GM18499 (cell line): Measurements from ENCODE around the gene PSMD6.

Source experiments
- ATAC-seq: cut with Tn5 transposase; IDR thresholded peaks from one replicate; pipeline ENCODE4 v1.9.1; 2021; ENCODE audit warnings: moderate number of reproducible peaks; ENCODE audit not compliant: insufficient read depth, unreplicated experiment

Gene PSMD6

GRCh38 chr3:63980830-63981498 lies 42.3 kb downstream of the PSMD6 start:
- ATAC-seq = no peak

- no peak for ATAC-seq
Observed at GRCh38 chr3:63980019-63980418, 43.3 kb downstream of the PSMD6 start.

DNA sequence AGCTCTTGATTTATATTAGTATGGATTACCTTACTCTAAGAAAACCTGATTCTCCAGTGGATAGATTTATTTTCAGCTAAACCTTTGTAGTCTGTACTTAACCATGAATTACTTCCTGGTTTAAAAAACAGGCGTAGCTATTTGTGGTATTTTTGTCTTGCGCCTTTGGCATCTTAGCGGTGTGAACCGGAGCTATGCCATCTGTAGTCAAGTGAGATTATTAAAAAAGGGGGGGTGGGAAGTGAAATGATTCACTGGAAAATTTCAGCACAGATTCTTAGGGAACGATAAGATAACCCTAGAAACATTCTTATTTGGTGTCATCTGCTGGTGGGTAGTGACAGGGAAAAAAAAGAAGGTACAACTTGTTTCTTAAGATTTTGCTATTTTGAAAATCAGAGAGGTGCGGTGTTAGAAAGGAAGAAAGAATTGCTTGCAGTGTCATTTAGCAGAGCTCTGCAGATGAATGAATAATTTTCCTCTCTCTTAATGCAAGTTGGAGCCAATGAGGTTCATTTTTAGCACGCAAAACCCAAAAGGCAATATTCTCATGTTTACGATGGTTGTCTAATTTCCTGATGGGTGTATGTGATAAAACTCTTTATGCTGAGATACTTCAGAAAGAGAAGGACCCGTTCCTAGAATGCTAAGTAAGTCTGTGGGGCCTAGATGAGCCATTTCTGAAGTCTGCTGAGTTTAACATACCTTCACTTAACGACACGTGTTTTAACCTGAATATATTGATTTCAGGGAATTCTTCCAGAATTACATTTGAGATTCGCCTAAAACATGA lies 44.0 kb downstream of the PSMD6 start:
- no peak for ATAC-seq

- no peak for ATAC-seq
Observed at GRCh38 chr3:63977893-63978292, 45.4 kb downstream of the PSMD6 start.

DNA sequence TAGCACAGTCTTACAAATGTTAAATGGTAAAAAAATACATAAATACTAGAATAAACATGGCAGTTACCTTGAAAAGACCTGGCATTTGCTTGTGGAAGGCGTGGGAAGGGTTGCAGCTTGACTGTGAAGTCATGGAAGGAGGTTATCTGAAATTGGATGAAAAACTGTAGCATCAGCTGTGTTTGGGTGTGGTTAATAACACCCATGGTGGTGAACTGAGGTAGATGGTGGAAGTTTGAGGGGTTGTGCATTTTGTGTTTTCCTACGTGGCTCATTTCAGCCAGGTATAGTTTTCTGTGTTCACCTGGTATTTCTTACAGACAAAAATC lies 46.5 kb downstream of the PSMD6 start:
- no peak for ATAC-seq

DNA sequence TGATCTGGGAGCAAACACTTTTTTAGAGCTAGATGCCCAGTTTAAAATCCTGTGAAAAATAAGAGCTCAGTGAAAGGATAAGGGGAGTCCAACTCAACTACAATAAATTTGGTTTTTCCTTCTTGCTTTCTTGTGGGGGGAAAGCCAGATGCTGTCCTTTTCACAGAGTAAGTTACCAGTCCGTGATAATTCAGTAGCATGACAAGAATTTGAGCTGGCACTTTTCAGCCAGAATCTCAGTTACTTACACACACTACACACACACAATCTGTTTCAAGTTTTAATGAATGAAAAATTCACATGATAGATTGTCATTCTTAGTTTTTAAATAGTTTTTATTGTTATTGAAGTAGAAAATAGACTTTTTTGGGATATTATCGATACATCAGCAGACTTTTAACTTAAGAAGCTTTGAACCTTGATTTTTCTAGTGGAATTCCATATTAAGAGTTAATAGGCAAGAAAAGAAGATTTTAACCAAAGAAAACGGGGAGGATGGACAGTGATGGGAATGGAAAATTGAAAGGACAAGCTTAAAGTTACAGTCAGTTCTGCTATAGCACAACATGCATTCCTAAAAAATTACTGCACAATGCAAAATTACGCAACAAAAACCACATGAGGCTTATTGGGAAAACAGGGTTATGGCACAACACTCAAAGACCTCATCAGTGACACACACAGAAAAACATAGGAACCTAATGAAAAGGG lies 47.0 kb downstream of the PSMD6 start:
- ATAC-seq = no peak

- no peak for ATAC-seq
Observed at GRCh38 chr3:63975723-63976122, 47.6 kb downstream of the PSMD6 start.

- ATAC-seq = no peak
Observed at GRCh38 chr3:63974451-63974850, 48.8 kb downstream of the PSMD6 start.

DNA sequence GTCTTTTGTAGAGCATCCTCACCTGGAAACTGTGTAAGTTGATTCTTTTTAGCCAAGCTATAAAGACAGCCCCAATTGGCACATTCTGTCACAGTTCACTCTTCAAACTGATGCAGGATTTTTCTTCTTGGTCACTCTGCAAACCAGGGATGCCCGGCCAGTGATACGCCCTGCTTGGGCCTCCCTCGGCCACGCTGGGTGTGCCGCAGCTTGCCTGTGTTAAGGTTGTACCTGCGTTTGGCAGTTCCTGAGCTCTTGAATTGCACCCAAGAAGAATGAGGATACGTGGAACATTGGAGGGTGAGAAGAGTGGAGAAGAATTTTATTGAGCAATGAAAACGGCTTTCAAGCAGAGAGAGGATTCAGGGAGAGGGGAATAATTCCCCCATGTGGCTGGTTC lies 49.9 kb downstream of the PSMD6 start:
- no peak for ATAC-seq

GRCh38 chr3:63972987-63973386 lies 50.3 kb downstream of the PSMD6 start:
- ATAC-seq = no peak

DNA sequence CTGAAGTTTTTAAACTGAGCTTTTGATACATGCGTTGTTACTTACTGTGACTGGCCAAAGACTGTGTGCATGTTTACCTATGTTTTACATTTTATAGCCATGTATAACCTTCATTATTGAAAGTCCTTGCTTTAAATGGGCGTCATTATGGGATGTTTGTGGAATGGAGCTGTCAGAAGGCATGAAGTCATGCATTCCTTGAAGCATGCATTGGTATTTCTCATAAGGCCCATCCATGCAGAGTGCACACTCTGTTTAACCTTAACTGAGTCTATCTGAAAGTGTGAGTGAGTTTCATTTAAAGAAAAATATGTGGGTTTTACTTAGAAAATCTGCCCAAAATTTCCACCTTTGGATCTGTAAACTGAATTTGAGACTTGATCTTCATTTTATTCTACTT lies 51.1 kb downstream of the PSMD6 start:
- ATAC-seq = no peak

DNA sequence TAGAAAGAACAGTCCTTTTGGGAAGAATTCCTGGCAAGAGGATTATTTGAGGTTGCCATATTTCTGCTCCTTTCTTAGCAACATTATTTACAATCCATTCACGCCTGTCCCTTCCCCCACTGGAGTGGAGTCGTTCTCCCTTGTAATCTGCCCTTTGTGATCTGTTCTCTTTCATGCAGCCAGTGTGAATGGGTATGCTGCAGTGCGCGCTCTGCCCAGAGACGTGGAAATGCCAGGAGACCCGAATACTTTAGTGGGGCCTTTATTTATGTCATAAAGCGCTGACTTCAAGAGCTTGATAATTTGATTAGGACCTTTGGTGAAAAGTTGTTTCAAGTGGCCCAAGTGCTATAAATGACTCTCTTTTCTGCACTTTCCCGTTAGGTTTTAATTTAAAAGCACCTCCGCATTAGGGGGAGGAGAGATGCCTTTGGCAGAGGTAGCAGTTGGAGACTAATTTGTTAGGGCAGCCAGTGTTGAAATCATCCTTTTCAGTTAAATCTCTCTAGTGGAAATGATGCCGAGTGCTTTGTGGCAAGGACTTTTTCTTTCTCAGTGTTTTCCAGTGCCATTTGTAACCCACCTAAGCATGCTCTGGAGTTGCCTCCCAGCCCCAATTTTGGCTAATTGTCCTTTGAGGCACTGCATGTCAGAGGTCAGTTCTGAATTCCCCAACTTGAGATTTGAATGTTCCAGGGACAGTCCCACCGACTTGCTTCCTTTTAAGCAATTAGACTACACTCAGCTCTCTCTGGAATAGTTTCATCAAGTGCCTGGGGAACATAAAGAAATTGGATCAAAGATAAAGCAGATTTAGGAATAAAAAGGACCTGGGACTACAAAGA lies 52.4 kb downstream of the PSMD6 start:
- no peak for ATAC-seq

- ATAC-seq = no peak
Observed at GRCh38 chr3:63969876-63970275, 53.4 kb downstream of the PSMD6 start.

DNA sequence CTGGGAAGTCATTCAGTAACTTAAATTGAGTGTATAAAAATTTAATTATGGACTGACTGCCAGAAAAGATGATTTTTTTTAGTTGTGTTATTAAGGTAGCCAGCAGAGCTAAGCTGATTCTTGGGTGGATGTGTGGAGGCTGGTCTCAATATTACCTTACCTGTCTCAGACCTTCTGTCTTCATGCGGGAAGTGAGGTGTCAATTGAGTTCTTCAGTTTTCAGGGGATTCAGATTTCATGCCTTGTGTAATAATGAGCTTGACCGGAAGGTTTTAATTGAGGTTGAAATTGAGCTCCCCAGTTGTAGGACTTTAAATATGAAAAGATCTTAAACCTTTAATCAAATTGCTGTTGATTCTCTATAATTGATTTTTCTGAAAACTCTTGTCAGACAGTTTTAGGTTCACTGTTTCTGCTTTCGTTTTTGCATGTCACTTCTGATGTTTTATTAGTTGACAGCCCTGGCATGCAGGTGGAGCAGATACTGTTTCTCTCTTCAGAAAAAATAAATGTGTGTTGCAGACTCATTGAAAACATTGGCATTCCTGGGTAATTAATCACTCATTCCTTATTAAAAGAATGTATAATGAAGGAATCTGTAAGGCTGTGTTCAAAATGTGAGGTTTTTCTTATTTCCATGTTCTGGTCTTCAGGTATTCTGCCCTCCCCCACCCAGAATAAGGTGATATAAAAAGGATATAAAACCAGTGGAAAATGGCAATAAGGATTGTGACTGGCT lies 54.5 kb downstream of the PSMD6 start:
- ATAC-seq = no peak

DNA sequence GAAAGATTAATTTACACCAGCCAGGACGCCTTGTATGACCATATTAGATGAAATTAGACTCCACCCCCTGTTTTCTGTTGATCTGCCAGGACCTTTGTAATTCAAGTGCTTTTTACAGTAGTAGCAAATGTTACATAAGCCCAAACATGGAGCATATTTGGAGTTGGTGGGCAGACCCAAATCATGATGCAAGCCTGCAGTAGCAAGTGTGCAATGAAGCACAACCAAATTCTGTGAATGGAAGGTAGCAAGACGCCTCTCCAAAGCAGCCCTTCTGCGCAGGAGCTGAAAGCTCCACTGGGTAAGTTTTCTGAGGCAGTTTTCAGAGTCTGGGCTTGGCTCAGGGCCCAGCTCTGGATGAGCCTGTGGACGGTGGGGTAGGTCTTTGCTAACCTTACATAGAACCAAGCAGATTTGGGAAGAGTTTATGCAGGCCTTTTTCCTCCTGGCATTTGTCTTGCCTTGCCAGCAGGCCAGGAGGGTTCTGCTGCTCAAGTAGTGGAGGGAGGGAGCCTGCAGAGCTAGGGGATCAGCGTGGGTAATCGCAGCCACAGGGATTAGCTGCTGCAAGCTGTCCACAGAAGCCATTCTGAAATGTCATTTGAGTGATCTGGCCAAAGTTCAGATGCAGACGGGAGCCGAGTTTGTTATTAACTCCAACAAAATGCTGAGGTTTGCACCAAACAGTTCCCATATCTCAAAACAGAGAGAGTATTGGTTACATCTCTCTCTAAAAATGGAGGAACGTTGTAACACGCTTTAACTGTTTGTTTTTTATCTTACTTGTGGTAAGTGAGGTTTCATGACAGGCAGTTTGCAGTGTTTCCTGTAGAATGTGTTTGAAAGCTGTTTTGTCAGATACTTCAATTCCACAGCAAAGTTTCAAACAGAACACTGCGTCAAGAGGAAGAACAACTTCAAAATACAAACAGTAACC lies 55.4 kb downstream of the PSMD6 start:
- peak; percentile 45 for ATAC-seq

DNA sequence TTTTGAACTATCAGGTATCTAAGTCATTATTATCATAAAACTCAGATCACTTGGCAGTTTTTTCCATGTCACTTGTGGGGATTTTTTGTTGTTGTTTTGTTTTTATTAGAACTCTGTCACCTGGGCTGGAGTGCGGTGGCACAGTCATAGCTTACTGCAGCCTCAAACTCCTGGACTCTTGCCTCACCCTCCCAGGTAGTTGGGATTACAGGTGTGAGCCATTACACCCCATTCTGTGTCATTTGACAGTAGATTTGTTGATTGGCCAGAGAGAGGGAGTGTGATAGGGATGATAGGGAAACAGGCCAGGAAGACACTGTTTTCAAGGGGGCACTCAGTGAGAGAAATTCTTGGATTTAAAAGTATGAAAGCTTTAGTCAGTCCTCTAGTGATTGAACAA lies 56.4 kb downstream of the PSMD6 start:
- ATAC-seq = no peak

DNA sequence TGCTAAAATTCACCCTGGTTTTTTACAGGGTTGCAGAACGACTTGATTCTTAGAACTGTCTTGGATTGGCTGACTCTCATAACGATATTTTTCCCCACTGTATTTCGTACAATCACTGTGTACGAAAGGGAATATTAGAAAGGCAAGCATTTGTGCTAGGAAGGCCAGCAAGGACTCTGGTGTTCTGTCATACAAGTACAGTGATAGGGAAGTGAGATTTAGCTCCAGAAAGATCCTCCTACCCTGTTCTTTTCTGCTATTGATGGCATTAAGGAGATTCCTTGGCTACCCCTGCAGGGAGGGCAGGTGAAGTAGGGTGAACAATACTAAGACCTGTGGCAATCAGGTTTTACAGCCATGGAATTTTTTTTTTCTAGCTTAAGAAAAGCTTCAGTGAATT lies 57.3 kb downstream of the PSMD6 start:
- ATAC-seq = no peak

DNA sequence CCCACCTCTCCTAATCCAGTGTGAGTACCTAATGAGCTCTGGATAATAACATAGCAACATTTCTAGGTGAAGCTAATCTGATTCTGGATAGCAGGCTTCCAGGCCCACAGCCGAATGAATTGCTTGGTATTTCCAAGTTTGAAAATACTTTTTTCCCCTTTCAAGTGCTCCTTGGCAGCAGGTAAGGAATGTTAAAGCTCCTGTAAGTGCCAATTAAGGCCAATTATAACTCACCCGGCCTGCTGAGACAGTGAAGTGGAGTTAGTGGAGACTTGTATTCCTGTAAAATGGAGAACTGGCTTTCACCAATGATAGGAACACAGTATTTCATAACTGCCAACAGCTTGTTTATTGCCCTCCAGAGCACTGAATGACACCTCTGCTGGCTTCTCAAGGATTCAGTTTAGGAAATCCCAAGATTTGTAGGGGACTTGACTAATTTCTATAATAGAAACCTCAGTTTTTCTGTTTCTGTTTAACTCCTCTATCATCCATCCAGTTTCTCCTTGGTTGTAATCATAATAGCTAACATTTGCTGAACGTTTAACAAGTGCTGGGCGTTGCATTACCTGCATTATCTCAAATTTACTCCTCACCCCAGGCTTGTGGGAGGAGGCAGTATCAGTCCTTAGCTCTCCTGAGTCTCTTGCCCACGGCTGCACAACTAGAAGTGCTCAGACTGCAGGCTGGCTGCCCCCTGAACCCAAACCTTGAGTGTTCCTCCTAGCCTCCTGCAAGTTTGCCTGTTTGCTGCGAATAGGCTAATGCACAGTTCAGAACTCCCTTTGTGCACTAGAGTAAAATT lies 58.4 kb downstream of the PSMD6 start:
- no peak for ATAC-seq
